Fibroblast of the aortic adventitia (primary cell): ENCODE results near the gene CACNA2D2. TPM values are rescaled to one million over a fixed set of nuclear protein-coding genes. Genes with fewer than 3 reads are reported as not detected.

Experiments
- DNase-seq: peaks from one replicate; pipeline ENCODE4 v3.0.0-alpha.2; 2010; ENCODE audit warnings: low read depth
- H3K4me3 ChIP-seq: 2 replicates; pipeline ENCODE4 v1.5.1; 2011; ENCODE audit warnings: low read depth, mild to moderate bottlenecking, control low read depth, low read length, moderate library complexity
- CTCF ChIP-seq: IDR thresholded peaks from 2 replicates; pipeline ENCODE4 v1.5.1; 2011; ENCODE audit warnings: mild to moderate bottlenecking, low read length, control low read depth, inconsistent platforms; ENCODE audit not compliant: insufficient read depth
- total RNA-seq: library from RNA; depleted of rRNA; stranded (reverse); fragments of >200 nt; gene quantifications from 2 replicates; pipeline ENCODE4 v1.2.3, GENCODE V29; 2012; ENCODE audit warnings: low replicate concordance

CACNA2D2 gene
- total RNA-seq, 1 donor: not detected

DNA sequence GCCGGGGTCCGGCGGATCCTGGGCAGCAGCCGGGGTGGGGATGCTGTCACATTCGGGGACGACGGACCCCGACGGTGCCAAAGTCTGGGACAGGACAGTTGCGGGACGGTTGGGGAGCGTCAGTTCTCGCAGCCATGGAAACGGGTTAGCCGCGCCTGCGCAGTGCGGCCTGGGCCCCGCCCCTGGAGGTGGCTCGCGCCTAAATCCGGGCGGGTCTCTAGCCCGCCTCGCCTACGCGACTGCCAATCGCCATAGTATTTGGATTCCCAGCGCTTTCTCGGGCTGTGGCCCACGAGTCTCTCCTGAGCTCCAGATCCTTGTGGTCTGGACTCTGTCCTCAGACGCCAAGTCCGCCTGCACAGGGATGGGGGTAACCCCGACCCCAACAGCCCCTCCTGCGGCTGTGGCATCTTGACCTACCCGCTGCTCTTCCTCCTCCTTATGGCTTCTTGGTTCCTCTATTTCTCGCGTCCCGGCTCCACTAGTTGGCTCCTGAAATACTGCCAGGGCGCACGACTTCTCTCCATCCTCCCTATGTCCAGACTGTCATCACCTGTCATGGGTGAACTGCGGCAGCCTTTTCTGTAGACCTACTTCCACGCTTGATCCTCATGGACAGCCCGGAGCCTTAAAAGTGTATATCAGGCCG lies 157.7 kb downstream of the CACNA2D2 start, which contains the start of gene ZMYND10:
Gene ZMYND10, minus strand, starts transcription at position 147 of the 649 bp plus-strand sequence. CDS start 153 bp downstream, outside the sequence.
- peak; percentile 52 for DNase-seq
- H3K4me3 ChIP-seq: peak within 1 kb of the TSS; percentile 67
- no peak for TF ChIP-seq CTCF

DNA sequence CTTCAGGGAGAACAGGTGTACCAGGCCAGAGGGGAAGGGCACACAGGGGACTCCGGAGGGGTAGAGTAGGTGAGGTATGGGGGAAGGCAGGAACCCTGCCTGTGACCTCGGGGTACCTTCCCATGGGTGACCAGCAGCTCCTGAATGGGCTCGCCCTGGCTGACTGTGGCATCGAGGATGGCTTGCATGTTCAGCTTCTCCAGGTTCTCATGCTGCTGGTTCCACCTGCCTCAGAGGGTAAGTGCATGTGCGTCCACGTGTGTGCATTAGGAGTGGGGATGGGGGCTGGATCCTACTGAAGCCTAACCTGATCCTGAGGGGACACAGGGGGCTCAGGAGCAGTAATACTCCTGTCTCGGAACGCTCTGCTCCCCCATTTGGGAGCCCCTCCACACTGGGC lies 158.4 kb downstream of the CACNA2D2 start:
- no peak for TF ChIP-seq CTCF
- H3K4me3 ChIP-seq: peak overlapping the region; percentile 67

DNA sequence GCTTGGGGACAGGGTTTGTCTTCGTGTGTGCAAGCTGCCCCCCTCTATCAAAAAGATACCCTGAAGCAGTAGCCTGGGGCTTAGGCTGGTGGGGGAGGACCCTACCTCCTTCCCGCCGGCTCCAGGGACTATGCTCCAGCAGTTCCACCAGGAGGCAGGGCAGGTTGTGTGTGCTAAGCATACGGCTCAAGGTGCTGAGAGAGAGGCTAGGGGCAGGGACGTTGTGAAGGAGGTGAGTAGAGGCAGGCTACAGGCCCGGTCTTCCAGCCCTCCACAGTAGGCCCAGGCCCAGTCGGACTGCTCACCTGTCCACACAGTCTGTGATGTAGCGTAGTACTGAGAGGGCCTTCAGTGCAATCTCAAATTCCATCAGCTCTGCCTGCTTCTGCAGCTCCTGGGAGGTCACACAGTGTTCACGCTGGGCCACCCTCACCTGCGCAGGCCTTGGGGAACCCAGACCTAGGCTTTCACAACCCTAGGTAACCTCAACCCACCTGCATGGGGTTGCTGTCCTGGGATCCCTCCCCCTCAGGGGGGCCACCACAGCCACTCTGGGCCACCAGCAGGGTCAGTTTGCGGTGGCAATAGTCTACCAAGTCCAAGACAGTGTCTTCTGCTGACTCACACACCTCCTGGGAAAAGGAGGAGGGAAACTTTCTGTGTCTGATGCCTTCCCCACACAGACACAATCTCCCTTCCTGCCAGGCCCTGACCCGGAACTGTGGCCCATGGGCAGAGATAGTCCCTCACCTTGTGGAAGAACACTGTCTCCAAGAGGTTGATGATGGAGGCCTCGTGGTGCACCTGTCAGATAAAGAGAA lies 160.4 kb downstream of the CACNA2D2 start:
- H3K4me3 ChIP-seq: no peak overlapping the region
- no peak for DNase-seq
- no peak for TF ChIP-seq CTCF

More for the DNA sequence above, 158.4 kb downstream of the CACNA2D2 start:
- DNase-seq: no peak

DNA sequence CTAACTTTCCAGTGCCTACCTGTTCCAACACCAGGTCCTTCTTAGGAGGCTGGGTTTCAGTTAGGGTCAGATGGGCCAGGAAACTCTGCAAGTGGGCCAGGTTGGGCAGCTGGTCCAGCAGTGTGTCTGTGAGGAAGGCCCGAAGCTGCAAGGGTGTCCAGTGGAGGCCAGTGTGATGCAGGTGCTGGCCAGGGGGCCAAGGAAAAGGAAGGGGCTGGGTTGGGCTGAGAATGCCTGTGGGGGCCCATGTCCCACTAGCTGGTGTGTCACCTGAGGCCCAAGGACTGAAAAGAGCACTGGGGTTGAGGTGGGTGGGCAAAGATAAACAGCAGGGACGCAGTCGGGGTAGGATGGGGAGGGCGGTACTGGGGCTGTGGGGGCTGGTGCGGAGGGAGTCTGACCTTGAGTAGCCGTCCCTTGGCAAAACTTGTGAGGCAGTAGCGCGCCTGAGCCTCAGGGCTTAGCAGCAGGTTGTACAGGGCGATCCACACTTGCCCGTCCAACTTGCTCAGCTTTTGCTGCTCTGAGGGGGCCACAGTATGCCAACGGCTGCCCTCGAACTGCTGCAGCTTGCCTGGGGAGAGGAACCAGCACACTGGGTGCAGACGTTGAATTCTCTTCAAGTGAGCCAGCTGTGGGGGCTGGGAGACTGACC lies 161.3 kb downstream of the CACNA2D2 start:
- no peak for DNase-seq
- H3K4me3 ChIP-seq: no peak overlapping the region
- TF ChIP-seq CTCF: no peak

- TF ChIP-seq CTCF: no peak
- peak overlapping the region; percentile 69 for H3K4me3 ChIP-seq
- no peak for DNase-seq
Observed at GRCh38 chr3:50341537-50341936, 161.9 kb downstream of the CACNA2D2 start.

- no peak for TF ChIP-seq CTCF
- peak; percentile 57 for DNase-seq
- H3K4me3 ChIP-seq: peak within 1 kb of the TSS; percentile 69
Observed at GRCh38 chr3:50340448-50341329, 162.7 kb downstream of the CACNA2D2 start, which contains the start of gene RASSF1. Gene RASSF1 (minus strand): TSS chr3:50340836. CDS start chr3:50340805, 31 bp downstream.
